Measurements from ENCODE around the gene WDR5.
A peak's percentile ranks its signal among the peaks of the same experiment; 100 is the strongest.

The WDR5 gene

GRCh38 chr9:134125413-134126095 is 10.3 kb upstream of the WDR5 start:
- no peak for TF ChIP-seq JUND (IDR thresholded peaks at IDR 0.05; ENCODE audit: low read depth)
- DNase-seq (ENCODE audit: low read depth in 1 of 2, low spot score in 1 of 2) = no peak
- in situ Hi-C loops (cut with HindIII; ENCODE audit: low pct_unique_long_range_greater_than_20kb, low sequenced_read_pairs) = no loop called here

GRCh38 chr9:134126373-134126772 is 9.5 kb upstream of the WDR5 start:
- no peak for TF ChIP-seq JUND (IDR thresholded peaks at IDR 0.05; ENCODE audit: low read depth)
- in situ Hi-C loops (cut with HindIII; ENCODE audit: low pct_unique_long_range_greater_than_20kb, low sequenced_read_pairs) = no loop called here
- DNase-seq (ENCODE audit: low read depth in 1 of 2, low spot score in 1 of 2) = no peak

- TF ChIP-seq JUND (IDR thresholded peaks at IDR 0.05; ENCODE audit: low read depth) = no peak
- in situ Hi-C loops (cut with HindIII; ENCODE audit: low pct_unique_long_range_greater_than_20kb, low sequenced_read_pairs) = no loop called here
- DNase-seq (ENCODE audit: low read depth in 1 of 2, low spot score in 1 of 2) = no peak
Observed at GRCh38 chr9:134127065-134127580, 8.8 kb upstream of the WDR5 start.

- in situ Hi-C loops (cut with HindIII; ENCODE audit: low pct_unique_long_range_greater_than_20kb, low sequenced_read_pairs) = no loop called here
- TF ChIP-seq JUND (IDR thresholded peaks at IDR 0.05; ENCODE audit: low read depth) = no peak
- DNase-seq (ENCODE audit: low read depth in 1 of 2, low spot score in 1 of 2) = no peak
Observed at GRCh38 chr9:134127616-134128015, 8.3 kb upstream of the WDR5 start.

- in situ Hi-C loops (cut with HindIII; ENCODE audit: low pct_unique_long_range_greater_than_20kb, low sequenced_read_pairs) = no loop called here
- DNase-seq (ENCODE audit: low read depth in 1 of 2, low spot score in 1 of 2) = no peak
Observed at GRCh38 chr9:134128727-134129679, 6.9 kb upstream of the WDR5 start.

GRCh38 chr9:134130503-134131375 is 5.1 kb upstream of the WDR5 start:
- peak; percentile 78 to 96 for DNase-seq (ENCODE audit: low read depth in 1 of 2, low spot score in 1 of 2)
- in situ Hi-C loops (cut with HindIII; ENCODE audit: low pct_unique_long_range_greater_than_20kb, low sequenced_read_pairs) = no loop called here
- no peak for TF ChIP-seq JUND (IDR thresholded peaks at IDR 0.05; ENCODE audit: low read depth)

More at GRCh38 chr9:134128727-134129679, 6.9 kb upstream of the WDR5 start:
- TF ChIP-seq JUND (IDR thresholded peaks at IDR 0.05; ENCODE audit: low read depth) = no peak

GRCh38 chr9:134131471-134132207 is 4.2 kb upstream of the WDR5 start:
- in situ Hi-C loops (cut with HindIII; ENCODE audit: low pct_unique_long_range_greater_than_20kb, low sequenced_read_pairs) = no loop called here
- no peak for DNase-seq (ENCODE audit: low read depth in 1 of 2, low spot score in 1 of 2)
- no peak for TF ChIP-seq JUND (IDR thresholded peaks at IDR 0.05; ENCODE audit: low read depth)

- TF ChIP-seq JUND (IDR thresholded peaks at IDR 0.05; ENCODE audit: low read depth) = no peak
Observed at GRCh38 chr9:134132208-134132870, 3.5 kb upstream of the WDR5 start.

GRCh38 chr9:134134949-134135342 is 936 bp upstream of the WDR5 start:
- in situ Hi-C loops (cut with HindIII; ENCODE audit: low pct_unique_long_range_greater_than_20kb, low sequenced_read_pairs) = no loop called here

More at GRCh38 chr9:134132208-134132870, 3.5 kb upstream of the WDR5 start:
- no peak for DNase-seq (ENCODE audit: low read depth in 1 of 2, low spot score in 1 of 2)
- in situ Hi-C loops (cut with HindIII; ENCODE audit: low pct_unique_long_range_greater_than_20kb, low sequenced_read_pairs) = no loop called here

GRCh38 chr9:134136118-134136995 is 475 bp downstream of the WDR5 start:
- in situ Hi-C loops (cut with HindIII; ENCODE audit: low pct_unique_long_range_greater_than_20kb, low sequenced_read_pairs) = no loop called here
- TF ChIP-seq JUND (IDR thresholded peaks at IDR 0.05; ENCODE audit: low read depth) = no peak
- DNase-seq (ENCODE audit: low read depth in 1 of 2, low spot score in 1 of 2) = peak; percentile 41 to 42

More at GRCh38 chr9:134134949-134135342, 936 bp upstream of the WDR5 start:
- DNase-seq (ENCODE audit: low read depth in 1 of 2, low spot score in 1 of 2) = peak in 1 of 2 experiments; percentile 39
- TF ChIP-seq JUND (IDR thresholded peaks at IDR 0.05; ENCODE audit: low read depth) = no peak
